HG02885 (cell line): ENCODE results near the gene ZMYND8.

Experiments
- ATAC-seq: cut with Tn5 transposase; IDR thresholded peaks from one replicate; pipeline ENCODE4 v1.9.1; 2021; ENCODE audit warnings: mild to moderate bottlenecking; ENCODE audit not compliant: unreplicated experiment, poor library complexity

The ZMYND8 gene

DNA sequence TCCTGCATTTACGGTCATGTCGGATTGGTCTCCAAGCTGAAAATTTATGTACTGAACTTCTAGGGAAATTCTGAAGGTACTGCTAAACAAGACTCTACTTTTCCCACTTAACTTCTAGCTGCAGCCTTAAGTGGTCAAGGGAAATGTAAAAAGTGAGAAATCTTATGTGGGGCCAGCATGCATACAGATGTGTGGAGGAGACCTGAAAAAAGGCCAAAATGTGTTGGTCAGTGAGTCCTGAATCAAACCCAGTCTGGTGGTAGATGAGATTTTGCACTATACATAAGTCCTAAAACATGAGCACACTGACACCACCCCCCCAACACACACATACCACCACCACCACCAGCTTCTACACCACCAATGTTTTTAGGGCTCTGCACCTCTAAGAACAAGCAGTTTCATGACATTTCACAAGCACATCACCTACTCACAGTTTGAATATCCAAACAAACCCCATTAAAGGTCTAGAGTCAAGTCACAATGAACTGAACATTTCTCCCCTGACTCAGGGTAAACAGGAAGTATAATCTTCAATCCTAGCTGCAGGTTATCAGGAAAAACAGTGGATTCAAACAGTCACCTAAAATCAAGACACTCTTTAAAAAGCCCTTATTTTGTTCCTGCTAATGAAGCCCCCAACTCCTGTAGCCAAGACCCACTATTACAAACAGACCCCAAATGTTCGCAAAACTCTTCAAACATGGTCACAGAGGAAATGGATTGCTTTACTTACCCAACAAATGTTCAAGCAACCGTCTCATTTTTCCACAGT is 1.6 kb downstream of the ZMYND8 start:
- no peak for ATAC-seq

DNA sequence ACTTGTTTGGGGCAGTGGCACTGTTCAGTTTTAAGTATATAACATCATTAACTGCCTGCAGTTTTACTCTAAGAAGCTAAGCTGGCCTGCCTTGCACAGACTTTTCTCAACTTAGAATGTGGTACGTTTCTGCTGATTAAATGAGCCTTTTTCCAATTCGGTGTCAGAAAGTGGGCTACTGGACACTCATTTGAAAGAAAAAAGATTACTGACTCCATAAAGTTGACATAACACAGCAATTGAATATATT is 2.1 kb downstream of the ZMYND8 start:
- no peak for ATAC-seq

DNA sequence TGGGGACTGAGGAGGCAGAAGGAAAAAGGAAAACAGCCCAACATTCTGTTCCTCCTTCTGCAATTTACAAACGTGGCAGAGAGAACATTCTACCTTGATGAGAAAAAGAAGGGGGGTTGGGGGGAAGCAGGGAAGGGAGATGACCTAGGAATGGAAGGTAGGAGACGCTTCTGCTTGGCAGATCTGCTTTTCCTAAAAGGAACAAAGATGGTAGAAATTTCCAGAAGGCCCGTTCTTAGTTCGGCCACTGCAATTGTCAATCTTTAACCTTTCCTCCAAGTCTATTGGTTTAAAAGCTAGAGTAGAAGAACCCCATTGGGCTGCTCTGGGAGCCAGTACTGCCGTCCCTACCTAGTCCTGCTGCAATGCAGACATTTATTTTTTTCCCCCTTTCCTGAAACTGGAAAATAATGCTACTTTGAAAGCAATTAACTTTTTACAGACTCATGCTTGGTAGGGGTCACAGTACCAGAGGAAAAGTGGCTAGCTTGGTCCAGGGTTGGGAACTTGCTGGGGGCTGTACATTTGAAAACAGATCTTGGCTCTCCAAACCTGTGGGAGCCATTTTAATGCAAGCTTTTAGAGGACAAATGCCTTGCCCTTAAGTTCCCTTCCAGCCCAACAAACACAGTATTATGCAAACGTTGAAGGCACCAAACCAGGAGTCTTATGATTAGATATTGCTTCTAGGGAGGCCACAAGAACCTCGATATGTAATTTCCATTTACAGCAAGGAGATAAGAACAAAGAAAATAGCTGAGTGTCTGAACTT is 2.6 kb downstream of the ZMYND8 start:
- no peak for ATAC-seq

GRCh38 chr20:47353239-47353691 is 3.2 kb downstream of the ZMYND8 start:
- no peak for ATAC-seq

GRCh38 chr20:47352332-47353238 is 3.9 kb downstream of the ZMYND8 start:
- ATAC-seq = no peak

GRCh38 chr20:47351643-47352331 is 4.7 kb downstream of the ZMYND8 start:
- ATAC-seq = no peak

GRCh38 chr20:47350691-47351545 is 5.6 kb downstream of the ZMYND8 start:
- ATAC-seq = no peak

DNA sequence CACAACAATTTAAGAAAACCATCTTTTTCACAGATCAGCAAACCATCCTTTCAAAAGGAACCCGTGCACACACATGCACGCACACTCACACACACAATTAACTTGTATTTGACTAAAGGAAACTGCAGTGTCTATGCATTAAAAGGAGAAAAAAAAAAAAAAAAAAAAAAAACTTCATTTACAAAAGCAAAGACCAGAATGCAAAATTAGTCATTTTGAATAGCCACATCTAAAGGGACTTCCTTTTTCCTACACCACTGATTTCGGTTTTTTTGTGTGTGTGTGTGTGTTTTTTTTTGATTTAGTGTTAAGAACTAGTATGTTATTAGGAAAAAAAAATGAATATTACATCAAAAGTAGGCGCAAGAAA is 6.3 kb downstream of the ZMYND8 start:
- no peak for ATAC-seq

- ATAC-seq = no peak
Measured at GRCh38 chr20:47349365-47350180, 6.9 kb downstream of the ZMYND8 start.

GRCh38 chr20:47348539-47349142 is 7.9 kb downstream of the ZMYND8 start:
- ATAC-seq = no peak

GRCh38 chr20:47347661-47348435 is 8.7 kb downstream of the ZMYND8 start:
- no peak for ATAC-seq

- no peak for ATAC-seq
Measured at GRCh38 chr20:47346172-47346571, 10.3 kb downstream of the ZMYND8 start.

GRCh38 chr20:47345214-47345613 is 11.3 kb downstream of the ZMYND8 start:
- ATAC-seq = no peak

GRCh38 chr20:47343007-47343472 is 13.5 kb downstream of the ZMYND8 start:
- ATAC-seq = no peak

GRCh38 chr20:47338131-47338628 is 18.3 kb downstream of the ZMYND8 start:
- no peak for ATAC-seq

DNA sequence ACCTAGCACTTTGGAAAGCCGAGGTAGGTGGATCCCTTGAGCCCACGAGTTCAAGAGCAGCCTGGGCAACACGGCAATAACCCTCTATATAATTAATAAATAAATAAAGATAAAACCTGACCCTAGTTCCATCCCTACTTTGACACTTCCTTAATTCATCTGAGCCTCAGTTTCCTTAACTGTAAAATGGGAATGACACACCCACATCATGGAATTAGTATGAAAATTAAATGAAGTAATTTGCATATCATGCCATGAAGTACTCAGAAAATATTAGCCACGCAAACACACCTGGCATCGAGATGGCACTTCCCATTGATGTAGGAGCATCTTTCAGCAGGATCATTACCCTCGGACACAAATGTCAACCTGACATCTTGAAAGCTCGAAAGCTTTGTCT is 19.1 kb downstream of the ZMYND8 start:
- ATAC-seq = no peak

GRCh38 chr20:47336129-47336754 is 20.3 kb downstream of the ZMYND8 start:
- ATAC-seq = no peak
